HEK293 (cell line): ENCODE measurements around the gene SEC11A.

ENCODE experiments used
- CTCF ChIA-PET: fragments of 350-600 bp; formaldehyde crosslinking; extraction: SDS; loops from one replicate; lab custom pipeline; 2021; ENCODE audit warnings: antibody characterized with exemption; lab: Yijun Ruan, JAX
- POLR2A ChIA-PET: fragments of 300-600 bp; formaldehyde crosslinking; extraction: SDS; loops from one replicate; lab custom pipeline; 2020; ENCODE audit warnings: antibody characterized with exemption, inconsistent platforms; lab: Yijun Ruan, JAX
- H3K27ac ChIP-seq: fragments of 200-500 bp; sonication (Bioruptor generic); 2 replicates; pipeline ENCODE4 v1.5.1; 2014; ENCODE audit warnings: low read depth, low read length, control low read depth, inconsistent platforms; ENCODE audit errors: extremely low read depth
- H3K36me3 ChIP-seq, 2 experiments: fragments of 200-500 bp in 1 of 2; sonication (Bioruptor generic) in 1 of 2; 1 replicate in 1 of 2; 2 replicates in 1 of 2; pipeline ENCODE4 v1.5.1; 2014 to 2017; ENCODE audit warnings: inconsistent platforms in 2 of 2, low read length in 2 of 2; ENCODE audit not compliant: control insufficient read depth in 2 of 2, insufficient read depth in 1 of 2
- H3K4me1 ChIP-seq: fragments of 200-500 bp; sonication (Bioruptor generic); 2 replicates; pipeline ENCODE4 v1.5.1; 2014; ENCODE audit warnings: mild to moderate bottlenecking, low read length, inconsistent platforms; ENCODE audit not compliant: control insufficient read depth, insufficient read depth
- H3K4me3 ChIP-seq: 2 replicates; pipeline ENCODE4 v1.5.1; 2011; ENCODE audit warnings: low read depth, mild to moderate bottlenecking, control low read depth, low read length, moderate library complexity
- H3K9me3 ChIP-seq: fragments of 200-500 bp; sonication (Bioruptor generic); 2 replicates; pipeline ENCODE4 v1.5.1; 2014; ENCODE audit warnings: low read depth, low read length, inconsistent platforms; ENCODE audit not compliant: control insufficient read depth, insufficient read depth
- ZNF10 ChIP-seq: fragments of 450-650 bp; formaldehyde crosslinking; IDR thresholded peaks from 2 replicates; pipeline ENCODE4 v1.5.1; 2017; ENCODE audit warnings: missing biosample characterization, missing genetic modification characterization
- ZNF16 ChIP-seq: fragments of 450-650 bp; formaldehyde crosslinking; IDR thresholded peaks from 2 replicates; pipeline ENCODE4 v1.5.1; 2016; ENCODE audit warnings: low read depth, missing biosample characterization, missing genetic modification characterization
- ZNF354C ChIP-seq: fragments of 450-650 bp; formaldehyde crosslinking; IDR thresholded peaks from 2 replicates; pipeline ENCODE4 v1.5.1; 2016; ENCODE audit warnings: missing biosample characterization, missing genetic modification characterization, low read depth, borderline replicate concordance
- TF ChIP-seq, protein P1 (sequence below): fragments of 450-650 bp; formaldehyde crosslinking; IDR thresholded peaks from 2 replicates; pipeline ENCODE4 v1.5.1; 2016; ENCODE audit warnings: missing biosample characterization, missing genetic modification characterization
- TF ChIP-seq, protein P2 (sequence below): fragments of 450-650 bp; formaldehyde crosslinking; IDR thresholded peaks from 2 replicates; pipeline ENCODE4 v1.5.1; 2016; ENCODE audit warnings: missing biosample characterization, missing genetic modification characterization, low read depth
- TF ChIP-seq, protein P3 (sequence below): fragments of 450-650 bp; formaldehyde crosslinking; IDR thresholded peaks from 2 replicates; pipeline ENCODE4 v1.5.1; 2016; ENCODE audit warnings: missing biosample characterization, missing genetic modification characterization
- TF ChIP-seq, protein P4 (sequence below): fragments of 450-650 bp; formaldehyde crosslinking; IDR thresholded peaks from 2 replicates; pipeline ENCODE4 v1.5.1; 2016; ENCODE audit warnings: missing biosample characterization, missing genetic modification characterization
- TF ChIP-seq, protein P5 (sequence below): fragments of 450-650 bp; formaldehyde crosslinking; IDR thresholded peaks from 2 replicates; pipeline ENCODE4 v1.5.1; 2016; ENCODE audit warnings: missing biosample characterization, missing genetic modification characterization

SEC11A gene

GRCh38 chr15:84681831-84682230 is 34.1 kb downstream of the SEC11A start (continued):
- TF ChIP-seq, protein P1, sequence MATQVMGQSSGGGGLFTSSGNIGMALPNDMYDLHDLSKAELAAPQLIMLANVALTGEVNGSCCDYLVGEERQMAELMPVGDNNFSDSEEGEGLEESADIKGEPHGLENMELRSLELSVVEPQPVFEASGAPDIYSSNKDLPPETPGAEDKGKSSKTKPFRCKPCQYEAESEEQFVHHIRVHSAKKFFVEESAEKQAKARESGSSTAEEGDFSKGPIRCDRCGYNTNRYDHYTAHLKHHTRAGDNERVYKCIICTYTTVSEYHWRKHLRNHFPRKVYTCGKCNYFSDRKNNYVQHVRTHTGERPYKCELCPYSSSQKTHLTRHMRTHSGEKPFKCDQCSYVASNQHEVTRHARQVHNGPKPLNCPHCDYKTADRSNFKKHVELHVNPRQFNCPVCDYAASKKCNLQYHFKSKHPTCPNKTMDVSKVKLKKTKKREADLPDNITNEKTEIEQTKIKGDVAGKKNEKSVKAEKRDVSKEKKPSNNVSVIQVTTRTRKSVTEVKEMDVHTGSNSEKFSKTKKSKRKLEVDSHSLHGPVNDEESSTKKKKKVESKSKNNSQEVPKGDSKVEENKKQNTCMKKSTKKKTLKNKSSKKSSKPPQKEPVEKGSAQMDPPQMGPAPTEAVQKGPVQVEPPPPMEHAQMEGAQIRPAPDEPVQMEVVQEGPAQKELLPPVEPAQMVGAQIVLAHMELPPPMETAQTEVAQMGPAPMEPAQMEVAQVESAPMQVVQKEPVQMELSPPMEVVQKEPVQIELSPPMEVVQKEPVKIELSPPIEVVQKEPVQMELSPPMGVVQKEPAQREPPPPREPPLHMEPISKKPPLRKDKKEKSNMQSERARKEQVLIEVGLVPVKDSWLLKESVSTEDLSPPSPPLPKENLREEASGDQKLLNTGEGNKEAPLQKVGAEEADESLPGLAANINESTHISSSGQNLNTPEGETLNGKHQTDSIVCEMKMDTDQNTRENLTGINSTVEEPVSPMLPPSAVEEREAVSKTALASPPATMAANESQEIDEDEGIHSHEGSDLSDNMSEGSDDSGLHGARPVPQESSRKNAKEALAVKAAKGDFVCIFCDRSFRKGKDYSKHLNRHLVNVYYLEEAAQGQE (tag by site-specific recombination), result no peak
- no peak for TF ChIP-seq ZNF10 (tag by site-specific recombination)

GRCh38 chr15:84671211-84671610 is 44.7 kb downstream of the SEC11A start:
- no peak overlapping the region for H3K27ac ChIP-seq
- POLR2A ChIA-PET, result interaction anchor here (0.9 kb wide), 1 partner anchor 17 kb away, joined by 3 read pairs; the partner anchor contains the start of gene WDR73
- H3K9me3 ChIP-seq, result no peaks in the 10 kb centered on the region
- peaks cover 30 to 66% of the 10 kb centered on the region in 2 experiments for H3K36me3 ChIP-seq
- no peak overlapping the region for H3K4me3 ChIP-seq
- H3K4me1 ChIP-seq, result no peaks in the 10 kb centered on the region
- TF ChIP-seq ZNF354C (tag by site-specific recombination) (no peak), ZNF16 (no peak)
- TF ChIP-seq, protein P2, sequence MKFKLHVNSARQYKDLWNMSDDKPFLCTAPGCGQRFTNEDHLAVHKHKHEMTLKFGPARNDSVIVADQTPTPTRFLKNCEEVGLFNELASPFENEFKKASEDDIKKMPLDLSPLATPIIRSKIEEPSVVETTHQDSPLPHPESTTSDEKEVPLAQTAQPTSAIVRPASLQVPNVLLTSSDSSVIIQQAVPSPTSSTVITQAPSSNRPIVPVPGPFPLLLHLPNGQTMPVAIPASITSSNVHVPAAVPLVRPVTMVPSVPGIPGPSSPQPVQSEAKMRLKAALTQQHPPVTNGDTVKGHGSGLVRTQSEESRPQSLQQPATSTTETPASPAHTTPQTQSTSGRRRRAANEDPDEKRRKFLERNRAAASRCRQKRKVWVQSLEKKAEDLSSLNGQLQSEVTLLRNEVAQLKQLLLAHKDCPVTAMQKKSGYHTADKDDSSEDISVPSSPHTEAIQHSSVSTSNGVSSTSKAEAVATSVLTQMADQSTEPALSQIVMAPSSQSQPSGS (tag by site-specific recombination), result no peak
- CTCF ChIA-PET, result interaction anchor here (1.2 to 2.0 kb wide), 2 partner anchors 12 to 16 kb away, joined by 3 to 9 read pairs; partner anchors contain the start of gene NMB

DNA sequence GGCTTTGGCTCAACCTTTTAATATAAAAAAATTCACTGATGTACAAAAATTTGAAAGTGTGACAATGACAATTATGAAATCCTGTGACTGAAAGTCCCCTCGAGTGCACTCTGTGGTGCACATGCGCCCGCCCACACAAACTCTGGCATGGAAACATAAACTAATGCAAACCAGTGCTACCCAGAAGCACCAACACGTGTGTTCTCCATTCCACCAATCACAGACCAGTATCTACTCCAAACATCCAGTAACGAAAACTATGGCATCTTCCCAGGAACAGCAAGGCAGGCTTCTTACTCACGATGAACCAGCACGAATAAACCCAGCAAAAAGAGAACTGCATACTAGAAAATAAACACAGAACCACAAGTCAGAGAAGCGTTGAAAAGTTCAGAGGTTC is 46.2 kb downstream of the SEC11A start:
- Histone ChIP-seq H3K9me3 (no peaks in the 10 kb centered on the region), H3K27ac (no peak overlapping the region), H3K36me3 (peaks cover 28 to 69% of the 10 kb centered on the region in 2 experiments), H3K4me1 (no peaks in the 10 kb centered on the region), H3K4me3 (no peak overlapping the region)
- POLR2A ChIA-PET, result interaction anchor here (0.6 kb wide), 1 partner anchor 78 kb away, joined by 3 read pairs; no protein-coding TSS in a partner anchor
- TF ChIP-seq, protein P3, sequence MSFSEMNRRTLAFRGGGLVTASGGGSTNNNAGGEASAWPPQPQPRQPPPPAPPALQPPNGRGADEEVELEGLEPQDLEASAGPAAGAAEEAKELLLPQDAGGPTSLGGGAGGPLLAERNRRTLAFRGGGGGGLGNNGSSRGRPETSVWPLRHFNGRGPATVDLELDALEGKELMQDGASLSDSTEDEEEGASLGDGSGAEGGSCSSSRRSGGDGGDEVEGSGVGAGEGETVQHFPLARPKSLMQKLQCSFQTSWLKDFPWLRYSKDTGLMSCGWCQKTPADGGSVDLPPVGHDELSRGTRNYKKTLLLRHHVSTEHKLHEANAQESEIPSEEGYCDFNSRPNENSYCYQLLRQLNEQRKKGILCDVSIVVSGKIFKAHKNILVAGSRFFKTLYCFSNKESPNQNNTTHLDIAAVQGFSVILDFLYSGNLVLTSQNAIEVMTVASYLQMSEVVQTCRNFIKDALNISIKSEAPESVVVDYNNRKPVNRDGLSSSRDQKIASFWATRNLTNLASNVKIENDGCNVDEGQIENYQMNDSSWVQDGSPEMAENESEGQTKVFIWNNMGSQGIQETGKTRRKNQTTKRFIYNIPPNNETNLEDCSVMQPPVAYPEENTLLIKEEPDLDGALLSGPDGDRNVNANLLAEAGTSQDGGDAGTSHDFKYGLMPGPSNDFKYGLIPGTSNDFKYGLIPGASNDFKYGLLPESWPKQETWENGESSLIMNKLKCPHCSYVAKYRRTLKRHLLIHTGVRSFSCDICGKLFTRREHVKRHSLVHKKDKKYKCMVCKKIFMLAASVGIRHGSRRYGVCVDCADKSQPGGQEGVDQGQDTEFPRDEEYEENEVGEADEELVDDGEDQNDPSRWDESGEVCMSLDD (tag by site-specific recombination), result no peak
- TF ChIP-seq, all 188 proteins: peak for 0
- CTCF ChIA-PET, result interaction anchor here (0.8 to 1.0 kb wide), 2 partner anchors 11 to 70 kb away, joined by 3 to 4 read pairs; no protein-coding TSS in a partner anchor

GRCh38 chr15:84668221-84668982 is 47.5 kb downstream of the SEC11A start:
- no peaks in the 10 kb centered on the region for H3K4me1 ChIP-seq
- H3K36me3 ChIP-seq, result peaks cover 26 to 62% of the 10 kb centered on the region in 2 experiments
- H3K4me3 ChIP-seq, result no peak overlapping the region
- no peak overlapping the region for H3K27ac ChIP-seq
- ChIA-PET POLR2A (no interaction called here), CTCF (interaction anchor here (1.0 kb wide), 1 partner anchor 12 kb away, joined by 3 read pairs; no protein-coding TSS in a partner anchor)
- TF ChIP-seq, protein P4, sequence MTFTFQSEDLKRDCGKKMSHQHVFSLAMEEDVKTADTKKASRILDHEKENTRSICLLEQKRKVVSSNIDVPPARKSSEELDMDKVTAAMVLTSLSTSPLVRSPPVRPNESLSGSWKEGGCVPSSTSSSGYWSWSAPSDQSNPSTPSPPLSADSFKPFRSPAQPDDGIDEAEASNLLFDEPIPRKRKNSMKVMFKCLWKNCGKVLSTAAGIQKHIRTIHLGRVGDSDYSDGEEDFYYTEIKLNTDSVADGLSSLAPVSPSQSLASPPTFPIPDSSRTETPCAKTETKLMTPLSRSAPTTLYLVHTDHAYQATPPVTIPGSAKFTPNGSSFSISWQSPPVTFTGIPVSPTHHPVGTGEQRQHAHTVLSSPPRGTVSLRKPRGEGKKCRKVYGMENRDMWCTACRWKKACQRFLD (tag by site-specific recombination), result no peak
- TF ChIP-seq, protein P5, sequence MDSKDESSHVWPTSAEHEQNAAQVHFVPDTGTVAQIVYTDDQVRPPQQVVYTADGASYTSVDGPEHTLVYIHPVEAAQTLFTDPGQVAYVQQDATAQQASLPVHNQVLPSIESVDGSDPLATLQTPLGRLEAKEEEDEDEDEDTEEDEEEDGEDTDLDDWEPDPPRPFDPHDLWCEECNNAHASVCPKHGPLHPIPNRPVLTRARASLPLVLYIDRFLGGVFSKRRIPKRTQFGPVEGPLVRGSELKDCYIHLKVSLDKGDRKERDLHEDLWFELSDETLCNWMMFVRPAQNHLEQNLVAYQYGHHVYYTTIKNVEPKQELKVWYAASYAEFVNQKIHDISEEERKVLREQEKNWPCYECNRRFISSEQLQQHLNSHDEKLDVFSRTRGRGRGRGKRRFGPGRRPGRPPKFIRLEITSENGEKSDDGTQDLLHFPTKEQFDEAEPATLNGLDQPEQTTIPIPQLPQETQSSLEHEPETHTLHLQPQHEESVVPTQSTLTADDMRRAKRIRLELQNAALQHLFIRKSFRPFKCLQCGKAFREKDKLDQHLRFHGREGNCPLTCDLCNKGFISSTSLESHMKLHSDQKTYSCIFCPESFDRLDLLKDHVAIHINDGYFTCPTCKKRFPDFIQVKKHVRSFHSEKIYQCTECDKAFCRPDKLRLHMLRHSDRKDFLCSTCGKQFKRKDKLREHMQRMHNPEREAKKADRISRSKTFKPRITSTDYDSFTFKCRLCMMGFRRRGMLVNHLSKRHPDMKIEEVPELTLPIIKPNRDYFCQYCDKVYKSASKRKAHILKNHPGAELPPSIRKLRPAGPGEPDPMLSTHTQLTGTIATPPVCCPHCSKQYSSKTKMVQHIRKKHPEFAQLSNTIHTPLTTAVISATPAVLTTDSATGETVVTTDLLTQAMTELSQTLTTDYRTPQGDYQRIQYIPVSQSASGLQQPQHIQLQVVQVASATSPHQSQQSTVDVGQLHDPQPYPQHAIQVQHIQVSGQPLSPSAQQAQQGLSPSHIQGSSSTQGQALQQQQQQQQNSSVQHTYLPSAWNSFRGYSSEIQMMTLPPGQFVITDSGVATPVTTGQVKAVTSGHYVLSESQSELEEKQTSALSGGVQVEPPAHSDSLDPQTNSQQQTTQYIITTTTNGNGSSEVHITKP (tag by site-specific recombination), result peak; percentile 60
- H3K9me3 ChIP-seq, result no peaks in the 10 kb centered on the region
